SU-DHL-6 (cell line): ENCODE data around the gene ALG8.

Experiments used
- H2AFZ ChIP-seq: fragments of 200-600 bp; sonication (generic); 2 replicates; pipeline ENCODE4 v1.6.1; 2014; ENCODE audit warnings: low read depth, mild to moderate bottlenecking, moderate library complexity, mixed read lengths, antibody characterized with exemption, low read length; ENCODE audit not compliant: severe bottlenecking
- H3F3A ChIP-seq: fragments of 200-600 bp; shearing (Covaris generic); 2 replicates; pipeline ENCODE4 v1.6.0; 2016; ENCODE audit warnings: antibody characterized with exemption, mild to moderate bottlenecking; ENCODE audit not compliant: insufficient read depth
- H3K27ac ChIP-seq: fragments of 200-600 bp; sonication (generic); 2 replicates; pipeline ENCODE4 v1.5.1; 2016; ENCODE audit warnings: low read depth, mild to moderate bottlenecking, low read length, moderate library complexity, mixed read lengths
- H3K27me3 ChIP-seq: fragments of 200-600 bp; sonication (generic), shearing (Covaris generic); 2 replicates; pipeline ENCODE4 v1.6.0; 2014; ENCODE audit warnings: mild to moderate bottlenecking, low read length
- H3K36me3 ChIP-seq: fragments of 200-600 bp; sonication (generic); 2 replicates; pipeline ENCODE4 v1.6.1; 2014; ENCODE audit warnings: mild to moderate bottlenecking, low read length, mixed read lengths
- H3K4me2 ChIP-seq: fragments of 300-600, 200-600 bp; shearing (Covaris generic), sonication (generic); 2 replicates; pipeline ENCODE4 v1.6.0; 2014; ENCODE audit warnings: low read length, low read depth, mild to moderate bottlenecking; ENCODE audit not compliant: poor library complexity, severe bottlenecking
- H3K4me3 ChIP-seq: fragments of 200-600 bp; sonication (generic); 2 replicates; pipeline ENCODE4 v1.5.1; 2014; ENCODE audit warnings: antibody characterized with exemption, low read length, mild to moderate bottlenecking, mixed read lengths; ENCODE audit not compliant: insufficient read depth, poor library complexity, severe bottlenecking
- H3K79me2 ChIP-seq: fragments of 200-600 bp; sonication (generic); 2 replicates; pipeline ENCODE4 v1.6.1; 2014; ENCODE audit warnings: mild to moderate bottlenecking, low read length, moderate library complexity; ENCODE audit not compliant: insufficient read depth
- H3K9ac ChIP-seq: fragments of 200-600 bp; sonication (generic); 2 replicates; pipeline ENCODE4 v1.7.0; 2014; ENCODE audit warnings: mild to moderate bottlenecking, low read length
- H3K9me2 ChIP-seq: fragments of 200-600 bp; sonication (generic); replicated peaks from 2 replicates; pipeline ENCODE4 v1.6.1; 2014; ENCODE audit warnings: low read length; ENCODE audit not compliant: insufficient read depth
- H3K9me3 ChIP-seq: fragments of 200-600 bp; sonication (generic); 2 replicates; pipeline ENCODE4 v1.6.1; 2014; ENCODE audit warnings: low read length, mixed read lengths; ENCODE audit not compliant: insufficient read depth
- H4K20me1 ChIP-seq: fragments of 200-600 bp; sonication (generic); 2 replicates; pipeline ENCODE4 v1.6.1; 2014; ENCODE audit warnings: low read depth, mild to moderate bottlenecking, antibody characterized with exemption, low read length, moderate library complexity, mixed read lengths
- CTCF ChIP-seq: fragments of 200-600 bp; sonication (generic); IDR thresholded peaks from one replicate; pipeline ENCODE4 v1.5.1; 2017; ENCODE audit warnings: antibody characterized with exemption, mild to moderate bottlenecking, low read length, moderate library complexity; ENCODE audit not compliant: insufficient read depth, poor library complexity, severe bottlenecking
- EZH2phosphoT487 ChIP-seq: fragments of 200-600 bp; sonication (generic), shearing (Covaris generic); conservative IDR thresholded peaks from 2 replicates; pipeline ENCODE4 v1.6.1; 2018; ENCODE audit warnings: mild to moderate bottlenecking, antibody characterized with exemption, low read length, moderate library complexity, mixed read lengths

Gene ALG8

GRCh38 chr11:78145511-78146025, 6.1 kb upstream of the ALG8 start:
- no peaks in the 10 kb centered on the region for H3K9me3 ChIP-seq
- no peak for TF ChIP-seq EZH2phosphoT487
- TF ChIP-seq CTCF = no peak
- H3K36me3 ChIP-seq = no peaks in the 10 kb centered on the region
- no peaks in the 10 kb centered on the region for H3K79me2 ChIP-seq
- no peak overlapping the region for H3K27ac ChIP-seq
- no peak overlapping the region for H3K4me3 ChIP-seq
- H4K20me1 ChIP-seq = no peaks in the 10 kb centered on the region
- no peak overlapping the region for H3K9ac ChIP-seq
- H3K27me3 ChIP-seq = no peaks in the 10 kb centered on the region
- no peaks in the 10 kb centered on the region for H3K9me2 ChIP-seq
- H3F3A ChIP-seq = no peaks in the 10 kb centered on the region
- no peak overlapping the region for H3K4me2 ChIP-seq
- H2AFZ ChIP-seq = no peak overlapping the region

GRCh38 chr11:78140392-78141077, 1.1 kb upstream of the ALG8 start:
- no peak for TF ChIP-seq CTCF
- no peak for TF ChIP-seq EZH2phosphoT487
- H3K9me3 ChIP-seq = no peaks in the 10 kb centered on the region
- H3F3A ChIP-seq = no peaks in the 10 kb centered on the region
- no peak overlapping the region for H3K27ac ChIP-seq
- peak overlapping the region; percentile 97 for H3K4me3 ChIP-seq
- H3K9ac ChIP-seq = peak overlapping the region; percentile 79
- H3K4me2 ChIP-seq = peak overlapping the region; percentile 94
- no peaks in the 10 kb centered on the region for H3K27me3 ChIP-seq
- H2AFZ ChIP-seq = no peak overlapping the region
- peaks cover 29% of the 10 kb centered on the region for H3K79me2 ChIP-seq
- no peaks in the 10 kb centered on the region for H3K36me3 ChIP-seq
- no peaks in the 10 kb centered on the region for H4K20me1 ChIP-seq
- H3K9me2 ChIP-seq = no peaks in the 10 kb centered on the region

GRCh38 chr11:78138694-78139421, 568 bp downstream of the ALG8 start:
- Histone ChIP-seq H3K27me3 (no peaks in the 10 kb centered on the region), H3K4me3 (peak overlapping the region; percentile 97), H2AFZ (peak overlapping the region; percentile 75), H3K9me2 (no peaks in the 10 kb centered on the region), H3K9me3 (no peaks in the 10 kb centered on the region), H3K9ac (peak overlapping the region; percentile 79), H3K4me2 (peak overlapping the region; percentile 94), H3K36me3 (no peaks in the 10 kb centered on the region), H3K79me2 (peaks cover 29% of the 10 kb centered on the region), H3F3A (no peaks in the 10 kb centered on the region), H3K27ac (peak overlapping the region; percentile 63), H4K20me1 (no peaks in the 10 kb centered on the region)
- TF ChIP-seq CTCF (no peak), EZH2phosphoT487 (no peak)
